ENCODE data around the gene GPR108. TPM values are rescaled to one million over a fixed set of nuclear protein-coding genes. Genes with fewer than 3 reads are reported as not detected.

GPR108 gene
- total and polyA plus RNA-seq, 2 of the 13 experiments (the other 11 are each of a cell fraction or from before 2014, with no cell fraction given) = 36.4 to 63.0 TPM

DNA sequence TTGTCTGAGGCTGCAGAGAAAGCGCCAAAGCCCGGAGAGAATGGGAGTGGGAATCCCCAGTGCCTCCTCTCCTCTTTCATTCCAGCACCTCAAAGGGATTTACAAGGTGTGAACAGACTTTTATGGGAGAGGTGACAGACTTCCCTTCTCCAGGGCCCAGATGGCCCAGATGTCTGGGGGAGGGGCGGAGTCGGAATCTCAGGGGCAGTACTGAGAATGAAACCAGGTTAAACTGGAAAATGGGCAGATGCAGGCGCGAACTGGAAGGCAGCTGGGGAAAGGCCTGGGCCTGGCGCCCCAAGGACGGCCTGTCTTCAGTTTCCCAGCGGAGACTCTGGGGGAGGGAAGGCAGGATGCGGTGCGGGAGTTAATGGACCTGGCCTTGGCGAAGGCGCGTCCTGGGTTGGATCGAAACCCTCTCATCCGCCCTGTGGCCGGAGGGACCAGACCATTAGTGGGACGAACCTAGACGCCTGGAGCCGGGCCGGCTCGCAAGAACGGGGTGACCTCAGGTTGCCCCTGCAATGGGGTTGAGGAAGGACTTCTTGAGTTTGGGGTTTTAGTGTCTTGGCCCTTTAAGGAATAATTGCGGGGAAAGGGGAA lies 1.5 kb upstream of the GPR108 start (continued):
- TF ChIP-seq, protein P1, sequence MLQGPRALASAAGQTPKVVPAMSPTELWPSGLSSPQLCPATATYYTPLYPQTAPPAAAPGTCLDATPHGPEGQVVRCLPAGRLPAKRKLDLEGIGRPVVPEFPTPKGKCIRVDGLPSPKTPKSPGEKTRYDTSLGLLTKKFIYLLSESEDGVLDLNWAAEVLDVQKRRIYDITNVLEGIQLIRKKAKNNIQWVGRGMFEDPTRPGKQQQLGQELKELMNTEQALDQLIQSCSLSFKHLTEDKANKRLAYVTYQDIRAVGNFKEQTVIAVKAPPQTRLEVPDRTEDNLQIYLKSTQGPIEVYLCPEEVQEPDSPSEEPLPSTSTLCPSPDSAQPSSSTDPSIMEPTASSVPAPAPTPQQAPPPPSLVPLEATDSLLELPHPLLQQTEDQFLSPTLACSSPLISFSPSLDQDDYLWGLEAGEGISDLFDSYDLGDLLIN (CRISPR knock-in tag; IDR thresholded peaks at IDR 0.05; ENCODE audit: borderline replicate concordance) = 0 out of 2 replicates have a peak, but pooled peaks have one; percentile 44
- TF ChIP-seq ZFX (CRISPR knock-in tag; IDR thresholded peaks at IDR 0.05; ENCODE audit: low read depth) (peak; percentile 66), CHCHD3 (CRISPR knock-in tag; IDR thresholded peaks at IDR 0.05) (no peak), POLR2A (IDR thresholded peaks at IDR 0.05; ENCODE audit: insufficient read depth in 1 of 2, low read depth in 2 of 2, low read length in 2 of 2) (no peak), SIX4 (CRISPR knock-in tag; IDR thresholded peaks at IDR 0.05) (no peak), SRSF1 (optimal IDR thresholded peaks at IDR 0.05; ENCODE audit: low read depth, low read length) (no peak), IKZF1 (IDR thresholded peaks at IDR 0.05) (no peak), CCDC6 (CRISPR knock-in tag; IDR thresholded peaks at IDR 0.05) (no peak), SOX13 (IDR thresholded peaks at IDR 0.05) (no peak), SOX13 (CRISPR knock-in tag; conservative IDR thresholded peaks at IDR 0.05 in 1 of 2, IDR thresholded peaks at IDR 0.05 in 1 of 2) (no peak), MLLT10 (CRISPR knock-in tag; IDR thresholded peaks at IDR 0.05) (no peak), ZNF607 (CRISPR knock-in tag; IDR thresholded peaks at IDR 0.05; ENCODE audit: borderline replicate concordance) (no peak), SRY (CRISPR knock-in tag; IDR thresholded peaks at IDR 0.05) (0 out of 2 replicates have a peak, but pooled peaks have one; percentile 19), SP140L (CRISPR knock-in tag; IDR thresholded peaks at IDR 0.05; ENCODE audit: borderline replicate concordance) (no peak), YEATS4 (CRISPR knock-in tag; IDR thresholded peaks at IDR 0.05; ENCODE audit: borderline replicate concordance) (peak; percentile 7; the same call in 1 of the 2 replicates), ZNF777 (CRISPR knock-in tag; IDR thresholded peaks at IDR 0.05) (peak; percentile 36; the same call in 1 of the 2 replicates), HDAC2 (CRISPR knock-in tag; IDR thresholded peaks at IDR 0.05) (no peak), TCF12 (IDR thresholded peaks at IDR 0.05) (no peak), TCF12 (CRISPR knock-in tag; IDR thresholded peaks at IDR 0.05) (no peak), NR2F2 (IDR thresholded peaks at IDR 0.05; ENCODE audit: borderline replicate concordance, low read depth) (peak; percentile 27; the same call in 1 of the 2 replicates), FLYWCH1 (CRISPR knock-in tag; IDR thresholded peaks at IDR 0.05) (no peak), NCOR1 (IDR thresholded peaks at IDR 0.05; ENCODE audit: borderline replicate concordance, low read length) (no peak), ZNF768 (CRISPR knock-in tag; IDR thresholded peaks at IDR 0.05) (no peak)
- TF ChIP-seq, protein P2, sequence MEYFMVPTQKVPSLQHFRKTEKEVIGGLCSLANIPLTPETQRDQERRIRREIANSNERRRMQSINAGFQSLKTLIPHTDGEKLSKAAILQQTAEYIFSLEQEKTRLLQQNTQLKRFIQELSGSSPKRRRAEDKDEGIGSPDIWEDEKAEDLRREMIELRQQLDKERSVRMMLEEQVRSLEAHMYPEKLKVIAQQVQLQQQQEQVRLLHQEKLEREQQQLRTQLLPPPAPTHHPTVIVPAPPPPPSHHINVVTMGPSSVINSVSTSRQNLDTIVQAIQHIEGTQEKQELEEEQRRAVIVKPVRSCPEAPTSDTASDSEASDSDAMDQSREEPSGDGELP (IDR thresholded peaks at IDR 0.05; ENCODE audit: borderline replicate concordance, low read depth) = no peak
- TF ChIP-seq, protein P3, sequence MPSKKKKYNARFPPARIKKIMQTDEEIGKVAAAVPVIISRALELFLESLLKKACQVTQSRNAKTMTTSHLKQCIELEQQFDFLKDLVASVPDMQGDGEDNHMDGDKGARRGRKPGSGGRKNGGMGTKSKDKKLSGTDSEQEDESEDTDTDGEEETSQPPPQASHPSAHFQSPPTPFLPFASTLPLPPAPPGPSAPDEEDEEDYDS (CRISPR knock-in tag; IDR thresholded peaks at IDR 0.05) = no peak
- TF ChIP-seq, protein P4, sequence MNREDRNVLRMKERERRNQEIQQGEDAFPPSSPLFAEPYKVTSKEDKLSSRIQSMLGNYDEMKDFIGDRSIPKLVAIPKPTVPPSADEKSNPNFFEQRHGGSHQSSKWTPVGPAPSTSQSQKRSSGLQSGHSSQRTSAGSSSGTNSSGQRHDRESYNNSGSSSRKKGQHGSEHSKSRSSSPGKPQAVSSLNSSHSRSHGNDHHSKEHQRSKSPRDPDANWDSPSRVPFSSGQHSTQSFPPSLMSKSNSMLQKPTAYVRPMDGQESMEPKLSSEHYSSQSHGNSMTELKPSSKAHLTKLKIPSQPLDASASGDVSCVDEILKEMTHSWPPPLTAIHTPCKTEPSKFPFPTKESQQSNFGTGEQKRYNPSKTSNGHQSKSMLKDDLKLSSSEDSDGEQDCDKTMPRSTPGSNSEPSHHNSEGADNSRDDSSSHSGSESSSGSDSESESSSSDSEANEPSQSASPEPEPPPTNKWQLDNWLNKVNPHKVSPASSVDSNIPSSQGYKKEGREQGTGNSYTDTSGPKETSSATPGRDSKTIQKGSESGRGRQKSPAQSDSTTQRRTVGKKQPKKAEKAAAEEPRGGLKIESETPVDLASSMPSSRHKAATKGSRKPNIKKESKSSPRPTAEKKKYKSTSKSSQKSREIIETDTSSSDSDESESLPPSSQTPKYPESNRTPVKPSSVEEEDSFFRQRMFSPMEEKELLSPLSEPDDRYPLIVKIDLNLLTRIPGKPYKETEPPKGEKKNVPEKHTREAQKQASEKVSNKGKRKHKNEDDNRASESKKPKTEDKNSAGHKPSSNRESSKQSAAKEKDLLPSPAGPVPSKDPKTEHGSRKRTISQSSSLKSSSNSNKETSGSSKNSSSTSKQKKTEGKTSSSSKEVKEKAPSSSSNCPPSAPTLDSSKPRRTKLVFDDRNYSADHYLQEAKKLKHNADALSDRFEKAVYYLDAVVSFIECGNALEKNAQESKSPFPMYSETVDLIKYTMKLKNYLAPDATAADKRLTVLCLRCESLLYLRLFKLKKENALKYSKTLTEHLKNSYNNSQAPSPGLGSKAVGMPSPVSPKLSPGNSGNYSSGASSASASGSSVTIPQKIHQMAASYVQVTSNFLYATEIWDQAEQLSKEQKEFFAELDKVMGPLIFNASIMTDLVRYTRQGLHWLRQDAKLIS (CRISPR knock-in tag; IDR thresholded peaks at IDR 0.05) = no peak
- TF ChIP-seq, protein P5, sequence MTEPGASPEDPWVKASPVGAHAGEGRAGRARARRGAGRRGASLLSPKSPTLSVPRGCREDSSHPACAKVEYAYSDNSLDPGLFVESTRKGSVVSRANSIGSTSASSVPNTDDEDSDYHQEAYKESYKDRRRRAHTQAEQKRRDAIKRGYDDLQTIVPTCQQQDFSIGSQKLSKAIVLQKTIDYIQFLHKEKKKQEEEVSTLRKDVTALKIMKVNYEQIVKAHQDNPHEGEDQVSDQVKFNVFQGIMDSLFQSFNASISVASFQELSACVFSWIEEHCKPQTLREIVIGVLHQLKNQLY (CRISPR knock-in tag; IDR thresholded peaks at IDR 0.05) = no peak
